HG02884 (cell line): ENCODE data around the gene ASPRV1.
"Not testable (repeated sequence)": the region's sequence is repeated elsewhere in the genome, so short reads cannot be mapped to it uniquely, and the experiment has no call there.

ENCODE experiments used
- ATAC-seq: cut with Tn5 transposase; IDR thresholded peaks from one replicate; pipeline ENCODE4 v1.9.1; 2021; ENCODE audit warnings: mild to moderate bottlenecking, moderate library complexity; ENCODE audit not compliant: unreplicated experiment

ASPRV1 gene

DNA sequence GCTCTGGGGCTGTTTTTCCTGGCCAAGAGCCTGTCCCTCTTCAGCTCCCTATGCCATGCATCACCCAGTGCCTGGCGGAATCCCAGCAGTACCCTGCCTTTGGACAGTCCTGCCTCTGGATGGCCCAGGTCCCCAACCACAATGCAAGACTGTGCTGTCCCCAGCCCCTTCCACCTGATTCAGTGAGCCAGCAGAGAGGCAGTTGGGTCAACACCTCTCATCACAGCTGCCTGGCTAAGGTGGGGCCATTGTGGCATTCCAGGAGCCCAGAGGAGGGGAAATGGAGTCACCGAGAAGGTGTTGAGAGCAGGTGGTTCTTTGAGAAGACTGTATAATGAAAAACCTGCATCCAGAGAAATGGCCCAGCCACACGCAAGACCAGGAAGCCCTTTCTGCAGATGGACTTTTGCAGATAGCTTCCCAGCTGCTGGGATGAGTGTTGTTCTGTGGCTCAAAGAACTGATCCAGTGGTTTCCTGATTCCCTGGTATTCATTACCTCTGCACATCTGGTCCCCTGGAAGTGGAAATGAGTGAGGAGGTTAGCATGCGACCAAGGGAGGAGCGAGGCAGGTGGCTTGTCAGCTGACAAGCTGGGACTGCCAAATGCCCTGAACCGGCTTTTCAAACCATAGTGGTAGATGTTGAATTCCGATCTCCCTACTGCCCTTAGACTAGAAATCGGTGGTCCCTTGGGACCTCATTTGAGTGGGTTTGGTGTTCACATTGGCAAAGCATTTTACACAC, 1.7 kb upstream of the ASPRV1 start:
- ATAC-seq: no peak

DNA sequence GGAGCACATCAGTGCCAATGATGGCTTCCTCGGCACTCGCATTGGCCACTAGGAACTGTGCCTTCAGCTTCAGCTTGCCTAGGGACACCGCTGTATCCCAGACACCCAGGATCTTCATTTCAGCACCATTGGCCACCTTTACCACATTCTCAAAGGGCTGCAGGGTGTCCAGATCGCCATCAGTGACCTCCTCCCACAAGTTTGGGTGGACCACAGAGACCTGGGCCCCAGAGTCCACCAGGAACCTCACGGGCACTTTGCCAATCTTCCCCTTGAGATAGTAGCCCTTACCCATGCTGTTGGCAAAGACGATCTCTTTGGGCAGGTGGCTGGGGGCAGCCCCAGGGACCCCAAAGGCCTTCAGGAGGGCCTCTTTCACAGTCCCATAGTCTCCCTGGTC, 610 bp downstream of the ASPRV1 start:
- ATAC-seq: no peak

DNA sequence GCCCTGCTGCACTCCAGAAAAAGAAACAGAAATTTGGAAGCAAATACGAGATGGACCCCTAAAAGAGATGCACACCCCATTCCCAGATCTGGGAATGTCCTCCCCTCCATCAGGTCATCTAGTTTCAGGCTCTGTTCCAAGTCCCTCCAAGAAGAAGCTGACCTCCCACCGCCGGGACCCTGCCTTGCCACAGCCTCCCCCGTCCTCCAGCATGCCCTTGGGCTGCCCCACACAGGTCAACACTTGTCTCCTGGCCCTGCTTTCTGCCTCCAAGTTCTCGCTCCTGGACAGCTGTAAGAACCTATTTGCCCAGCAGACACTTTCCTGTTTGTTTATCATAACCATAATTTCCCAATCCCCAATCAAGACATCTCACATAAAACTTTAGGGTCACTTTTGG, 2.0 kb downstream of the ASPRV1 start:
- no peak for ATAC-seq

DNA sequence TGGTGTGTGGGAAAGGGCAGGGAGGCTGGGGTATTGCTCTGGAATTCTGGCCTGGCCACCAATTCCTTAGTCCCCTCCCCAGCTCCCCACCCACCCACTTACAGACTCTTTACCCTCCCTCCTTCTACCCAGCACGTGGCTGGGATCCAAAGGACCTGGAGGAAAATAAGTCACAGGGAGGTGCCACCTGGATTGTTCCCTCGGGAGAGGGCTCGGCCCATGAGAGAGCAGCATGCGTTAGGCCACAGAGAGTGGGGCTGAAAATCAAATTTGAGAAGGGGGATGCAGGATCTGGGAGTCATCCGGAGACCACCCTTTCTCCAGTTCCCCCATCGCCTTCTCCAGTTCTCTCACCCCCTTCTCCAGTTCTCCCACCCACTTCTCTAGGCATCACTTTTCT, 3.0 kb downstream of the ASPRV1 start:
- ATAC-seq: no peak

DNA sequence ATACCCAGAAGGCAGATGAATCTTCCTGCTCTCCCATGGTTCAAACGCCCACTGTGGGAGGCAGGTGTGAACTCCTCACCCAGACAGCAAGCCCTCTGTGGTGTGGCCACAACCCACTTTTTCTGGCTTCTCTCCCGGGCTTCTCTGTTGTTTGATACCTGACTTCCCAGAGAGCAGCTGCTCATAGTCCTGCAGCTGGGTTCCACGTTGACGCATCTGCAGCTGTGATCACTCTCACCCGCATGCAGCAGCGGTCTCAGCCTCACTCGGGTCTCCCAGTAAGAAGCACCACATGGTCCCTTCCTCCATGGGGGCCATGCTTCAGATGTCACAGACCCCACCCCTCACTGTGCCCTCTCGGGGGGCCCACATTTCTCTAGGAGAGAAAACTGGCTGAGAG, 3.5 kb downstream of the ASPRV1 start:
- ATAC-seq: no peak

DNA sequence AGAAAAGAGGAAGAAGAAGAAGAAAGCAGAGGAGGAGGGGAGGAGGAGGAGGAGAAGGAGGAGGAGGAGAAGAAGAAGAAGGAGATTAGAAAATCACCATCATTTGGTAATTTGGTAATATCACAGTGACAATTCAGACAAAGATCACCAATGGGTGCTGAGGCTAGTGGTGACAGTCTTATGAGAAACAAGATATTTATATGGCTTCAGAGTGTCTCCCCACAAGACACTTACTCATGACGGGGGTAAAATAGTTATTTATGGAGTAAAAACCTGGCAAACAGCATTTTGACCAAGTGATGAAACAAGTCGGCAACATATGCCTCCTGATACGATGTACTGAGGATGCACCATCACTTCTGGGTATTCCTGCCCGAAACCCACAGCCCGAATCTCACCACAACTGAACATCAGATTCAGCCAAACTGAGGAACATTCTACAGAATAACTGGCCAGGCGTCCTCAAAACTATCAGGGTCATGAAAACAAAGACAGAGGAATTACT, 4.9 kb downstream of the ASPRV1 start:
- ATAC-seq: no peak

DNA sequence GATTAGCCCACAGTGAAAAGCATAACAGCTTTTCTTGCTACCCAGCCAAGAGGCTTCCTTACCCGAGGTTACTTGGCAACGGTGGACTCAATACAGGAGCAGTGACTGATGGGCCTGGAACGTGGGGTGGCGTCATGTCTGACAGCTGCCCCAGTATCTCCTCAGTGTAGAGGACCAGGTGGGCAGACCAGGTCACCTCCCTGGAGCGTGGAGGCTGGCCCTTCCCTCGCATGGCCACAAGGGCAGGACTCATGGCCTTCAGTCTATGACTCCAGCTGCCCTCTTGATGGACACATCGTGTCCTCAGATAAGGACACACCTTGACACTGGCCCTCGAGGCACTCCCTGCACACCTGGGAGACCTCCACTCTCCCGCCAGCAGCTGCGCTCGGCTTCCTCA, 6.4 kb downstream of the ASPRV1 start:
- ATAC-seq: no peak

DNA sequence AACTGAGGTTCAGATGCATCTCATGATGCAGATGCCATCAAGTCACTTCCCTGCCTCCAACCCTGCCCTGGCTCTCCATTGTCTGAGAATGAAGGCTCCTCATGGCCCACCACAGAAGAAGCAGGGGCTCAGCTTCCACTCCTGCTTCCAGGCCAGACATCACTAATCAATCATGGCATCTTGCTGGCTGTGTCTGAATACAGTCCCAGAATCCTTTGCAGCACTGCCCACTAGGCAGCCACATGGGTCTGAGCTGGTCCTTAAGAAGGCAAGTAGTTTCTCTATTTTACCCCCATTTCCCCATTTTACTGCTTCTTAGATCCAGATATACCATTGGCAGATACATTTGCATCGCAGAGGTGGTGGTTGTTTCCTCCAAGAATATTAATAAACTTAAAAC, 7.3 kb downstream of the ASPRV1 start:
- ATAC-seq: no peak

DNA sequence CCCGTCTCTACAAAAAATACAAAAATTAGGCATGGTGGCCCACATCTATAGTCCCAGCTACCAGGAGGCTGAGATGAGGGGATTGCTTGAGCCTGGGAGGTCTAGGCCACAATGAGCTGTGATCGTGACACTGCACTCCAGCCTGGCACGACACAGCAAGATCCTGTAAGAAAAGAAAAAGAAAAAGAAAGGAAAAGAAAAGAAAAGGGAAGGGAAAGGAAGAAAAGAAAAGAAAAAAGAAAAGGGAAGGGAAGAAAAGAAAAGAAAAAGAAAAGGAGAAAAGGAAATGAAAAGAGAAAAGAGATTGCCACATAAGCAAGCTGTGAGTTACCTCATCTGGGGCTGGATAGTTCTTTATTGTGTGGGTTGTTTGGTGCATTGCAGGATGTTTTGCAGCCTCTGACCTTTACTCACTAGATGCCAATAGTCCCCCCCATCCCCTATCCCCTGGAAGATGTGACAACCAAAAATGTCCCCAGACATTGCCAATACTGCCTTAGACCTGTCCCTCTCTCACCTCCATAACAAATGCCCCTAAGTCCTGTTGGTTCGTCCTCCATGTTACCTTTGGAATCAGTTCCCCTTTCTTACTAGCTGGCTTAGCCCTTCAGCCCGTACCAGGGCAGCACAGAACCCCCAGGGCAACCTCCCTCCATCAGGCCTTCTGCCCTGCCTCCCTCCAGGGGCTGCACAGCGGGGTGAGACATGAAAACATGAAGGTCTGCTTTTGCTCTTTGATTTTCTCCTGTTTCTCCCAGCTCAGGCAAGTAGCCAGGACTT, 8.9 kb downstream of the ASPRV1 start:
- ATAC-seq: no peak

DNA sequence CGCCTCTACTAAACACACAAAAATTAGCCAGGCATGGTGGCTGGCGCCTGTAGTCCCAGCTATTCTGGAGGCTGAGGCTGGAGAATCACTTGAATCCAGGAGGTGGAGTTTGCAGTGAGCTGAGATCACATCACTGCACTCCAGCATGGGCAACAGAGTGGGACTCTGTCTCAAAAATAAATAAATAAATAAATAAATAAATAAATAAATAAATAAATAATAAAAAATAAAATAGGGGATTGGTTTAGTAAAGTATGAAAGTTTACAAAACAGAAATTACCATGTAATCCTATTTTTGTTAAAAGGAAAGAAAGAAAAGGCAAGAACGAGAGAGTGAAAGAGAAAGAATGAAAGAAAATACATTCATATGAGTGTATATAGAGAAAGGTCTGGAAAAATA, 10.8 kb downstream of the ASPRV1 start:
- not testable (repeated sequence) for ATAC-seq

DNA sequence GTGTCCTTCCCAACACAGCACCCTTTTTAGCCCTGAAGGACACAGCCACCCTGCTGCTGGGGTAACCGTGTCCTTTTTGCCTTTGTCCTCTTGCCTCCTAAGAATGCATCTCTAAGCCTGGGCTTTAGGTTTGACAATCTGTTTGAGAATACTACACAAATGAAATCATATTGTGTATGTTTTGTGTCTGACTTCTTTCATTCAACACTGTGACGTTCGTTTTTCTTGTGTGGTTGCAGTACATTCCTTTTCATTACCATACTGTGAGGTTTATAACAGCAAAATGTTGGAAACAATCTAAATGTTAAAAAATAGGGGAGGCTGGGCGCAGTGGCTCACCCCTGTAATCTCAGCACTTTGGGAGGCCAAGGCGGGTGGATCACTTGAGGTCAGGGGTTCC, 11.2 kb downstream of the ASPRV1 start:
- no peak for ATAC-seq

DNA sequence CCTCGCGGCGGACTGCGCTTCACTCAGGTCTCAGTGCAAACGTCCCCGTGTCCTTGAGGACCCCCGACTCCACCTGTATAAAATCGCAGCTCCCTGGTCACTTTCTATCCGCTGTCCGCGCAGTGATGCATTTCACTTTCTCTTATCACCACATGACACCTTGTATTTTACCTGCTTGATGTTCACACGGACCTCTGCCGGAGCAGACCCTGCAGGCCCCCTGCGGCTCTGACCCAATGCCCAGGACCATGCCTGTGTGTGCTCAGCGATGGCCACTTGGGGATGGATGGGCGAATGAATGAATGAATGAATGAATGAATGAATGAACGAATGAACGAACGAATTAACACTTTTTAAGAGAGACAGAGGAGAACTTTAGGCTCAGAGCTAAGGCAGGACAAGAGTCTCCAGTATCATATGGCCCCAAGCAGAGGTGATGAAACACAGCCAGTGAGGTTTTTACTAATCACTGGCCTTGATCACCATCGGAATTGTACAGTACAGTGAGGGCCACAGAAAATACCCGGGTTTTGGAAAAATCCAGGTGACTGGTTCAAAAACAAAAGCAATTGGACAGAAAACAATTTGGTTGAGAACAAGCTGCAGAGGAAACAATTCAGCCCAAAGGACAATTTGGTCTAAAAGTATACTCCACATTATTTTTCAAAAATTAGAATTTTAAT, 12.3 kb downstream of the ASPRV1 start:
- ATAC-seq: no peak

DNA sequence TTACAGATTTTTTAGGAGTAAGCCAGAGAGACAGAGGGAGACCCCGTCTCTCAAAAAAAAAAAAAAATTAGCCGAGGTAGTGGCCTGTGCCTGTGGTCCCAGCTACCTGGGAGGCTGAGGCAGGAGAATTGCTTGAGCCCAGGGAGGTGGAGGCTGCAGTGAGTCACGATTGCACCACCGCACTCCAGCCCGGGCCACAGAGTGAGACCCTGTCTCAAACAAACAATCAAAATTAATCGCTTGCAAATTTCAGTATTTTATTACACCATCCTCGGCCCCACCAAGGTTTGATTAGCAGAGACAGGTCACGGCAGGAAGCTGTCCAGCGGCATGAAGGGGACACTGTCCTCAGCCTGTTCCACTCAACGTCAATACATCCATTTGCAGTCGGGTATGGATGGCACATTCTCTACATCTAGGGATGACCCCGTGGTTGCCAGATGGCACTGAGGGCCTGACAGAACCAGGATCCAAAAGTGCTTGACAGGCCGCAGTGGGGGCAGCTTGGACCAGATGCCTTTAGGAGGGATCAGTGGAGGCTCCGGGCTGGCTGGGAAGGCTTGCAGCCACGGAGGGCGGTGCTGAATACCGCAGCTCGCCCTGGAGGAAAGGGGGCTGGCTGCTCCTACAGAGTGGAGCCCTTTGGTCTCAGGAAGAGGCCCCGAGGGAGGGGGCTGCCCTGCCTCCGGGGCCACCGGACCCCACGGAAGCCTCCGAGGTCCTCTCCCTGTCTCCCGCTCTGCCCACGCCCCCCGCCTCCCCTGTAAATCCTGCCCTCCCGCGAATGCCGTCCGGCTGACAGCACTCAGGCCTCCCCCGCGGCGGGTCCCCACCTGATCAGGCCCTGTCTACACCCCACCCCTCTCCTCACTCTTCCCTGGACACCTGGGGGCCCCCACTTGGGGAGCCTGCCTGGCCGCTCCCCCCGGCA, 13.1 kb downstream of the ASPRV1 start:
- ATAC-seq: no peak

DNA sequence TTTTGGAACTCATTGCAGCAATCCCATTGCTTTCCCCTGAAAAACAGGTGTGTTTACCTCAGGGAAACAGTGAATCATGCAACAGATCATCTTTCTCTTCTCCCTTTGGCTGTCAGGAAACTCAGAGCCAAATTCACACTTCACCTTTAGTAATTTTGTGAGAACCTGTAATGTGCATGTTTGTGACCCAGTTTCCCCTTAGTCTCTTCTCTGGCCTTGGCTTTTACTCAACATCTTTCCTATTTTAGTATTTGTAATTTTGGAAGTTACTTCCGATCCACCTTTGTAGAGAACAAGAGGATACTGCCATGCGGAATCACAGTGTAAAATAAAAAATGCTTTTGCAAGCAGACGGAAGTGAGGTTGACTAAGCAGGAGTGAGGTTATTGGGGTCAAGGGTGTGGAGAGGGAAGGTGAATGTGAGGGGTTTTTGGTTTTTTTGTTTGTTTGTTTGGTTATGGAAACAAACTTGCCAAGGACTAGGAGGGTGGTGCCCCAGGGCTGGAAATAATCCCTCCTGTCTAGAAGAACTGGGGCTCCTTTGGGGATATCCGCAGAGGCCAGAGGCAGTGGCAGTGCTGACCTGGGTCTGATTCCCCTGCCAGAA, 14.0 kb downstream of the ASPRV1 start:
- no peak for ATAC-seq

DNA sequence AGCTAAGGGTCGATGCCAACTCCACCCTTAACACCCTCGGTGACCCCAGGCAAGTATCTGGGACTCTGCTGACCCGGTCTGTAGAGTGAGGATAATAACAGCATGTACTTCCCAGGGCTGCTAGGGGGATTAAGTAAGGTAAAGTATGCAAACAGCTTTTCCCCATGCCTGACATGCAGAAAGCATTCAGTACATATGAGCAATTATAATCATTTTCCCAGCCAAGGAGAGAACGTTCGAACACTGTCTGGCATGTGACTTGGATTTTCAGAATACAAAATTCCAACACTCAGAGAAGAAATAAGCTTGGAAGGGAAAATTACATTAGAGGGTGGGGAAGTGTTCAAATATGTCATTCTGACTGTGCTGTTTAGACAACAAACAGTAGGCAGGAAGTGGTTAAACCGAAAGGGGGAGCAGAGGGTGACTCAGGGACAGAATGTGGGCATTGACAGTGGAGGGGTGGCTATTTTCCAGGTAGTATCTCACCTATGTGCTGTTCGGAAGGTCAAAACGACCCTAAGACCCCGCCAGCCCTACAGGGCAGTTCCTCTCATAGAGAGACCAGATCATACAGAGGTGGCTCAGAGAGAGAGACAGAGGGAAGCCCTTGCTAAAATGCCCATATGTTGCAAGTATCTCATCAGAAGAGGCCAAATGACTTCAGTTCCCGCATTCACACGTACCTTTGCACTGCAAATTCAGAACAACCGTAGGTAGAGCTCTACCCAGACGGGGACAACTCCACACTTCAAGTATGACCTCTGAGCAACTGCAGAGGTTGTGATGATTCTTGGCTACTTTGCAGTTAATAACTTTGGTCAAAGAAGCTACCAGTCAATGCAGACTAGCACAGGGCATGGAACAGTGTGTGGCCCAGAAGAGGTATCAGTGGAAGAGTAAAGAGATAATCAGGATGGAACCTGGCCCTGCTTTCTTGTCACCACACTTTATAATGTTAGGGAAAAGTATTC, 14.8 kb downstream of the ASPRV1 start:
- peak; percentile 74 for ATAC-seq

DNA sequence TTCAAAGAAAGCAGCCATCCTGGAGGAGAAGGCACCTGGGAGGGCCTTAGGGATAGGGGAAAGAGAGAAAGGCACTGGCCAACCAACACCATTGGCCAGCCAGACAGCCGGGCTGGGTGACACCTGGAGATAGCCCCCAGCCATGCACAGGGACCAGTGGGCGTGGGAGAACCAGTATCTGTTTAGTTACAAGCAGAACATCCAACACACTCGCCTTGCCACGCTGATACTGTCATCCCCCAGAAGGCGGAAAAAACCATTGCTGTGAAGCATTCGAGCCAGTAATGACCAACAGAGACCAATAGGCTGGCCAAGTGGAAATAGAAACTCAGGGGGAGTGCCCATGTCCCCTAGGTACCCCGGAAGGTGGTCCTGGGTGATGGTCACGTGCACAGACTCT, 15.5 kb downstream of the ASPRV1 start:
- ATAC-seq: no peak

DNA sequence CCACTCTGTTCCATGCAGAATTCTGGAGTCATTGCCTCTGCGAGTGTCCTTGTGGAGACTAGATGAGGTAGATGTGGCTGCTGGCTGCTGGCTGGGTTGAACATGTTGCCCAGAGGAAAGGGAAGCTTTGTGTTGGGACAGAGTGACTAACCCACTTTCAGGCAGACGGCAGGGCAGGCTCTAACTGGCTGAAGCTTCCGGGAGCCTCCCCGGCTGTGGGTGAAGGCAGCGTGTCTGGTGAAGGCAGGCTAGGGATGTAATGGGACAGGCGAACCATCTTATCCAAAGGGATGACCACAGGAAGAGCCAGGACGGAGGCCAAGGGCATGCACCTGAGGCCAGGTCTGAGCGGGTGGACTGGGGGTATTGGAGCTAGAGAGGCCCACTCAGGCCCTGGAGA, 16.0 kb downstream of the ASPRV1 start:
- ATAC-seq: no peak

DNA sequence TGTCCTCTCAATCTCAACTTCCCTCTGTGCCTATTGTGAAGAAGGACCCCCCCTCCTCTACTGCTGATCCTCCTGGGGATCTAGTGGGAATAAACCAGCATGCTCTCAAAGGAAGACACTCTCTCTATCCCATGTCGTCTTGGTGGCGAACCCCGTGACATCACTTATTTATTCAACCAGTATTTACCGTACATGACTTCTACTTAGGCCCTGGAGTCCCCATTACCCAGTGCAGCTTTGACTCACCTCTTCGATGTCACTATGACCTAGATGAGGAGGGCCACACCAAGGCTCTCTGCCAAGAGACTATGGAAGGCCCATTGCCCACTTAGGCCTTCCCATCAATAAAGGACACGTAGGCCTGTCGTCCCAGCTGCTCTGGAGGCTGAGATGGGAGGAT, 16.7 kb downstream of the ASPRV1 start:
- ATAC-seq: no peak
